ENCODE measurements around the gene ITPRID2.

The ITPRID2 gene
- 51.9 to 60.0 (median 57.1) reads per million in 3 experiments for total RNA-seq

DNA sequence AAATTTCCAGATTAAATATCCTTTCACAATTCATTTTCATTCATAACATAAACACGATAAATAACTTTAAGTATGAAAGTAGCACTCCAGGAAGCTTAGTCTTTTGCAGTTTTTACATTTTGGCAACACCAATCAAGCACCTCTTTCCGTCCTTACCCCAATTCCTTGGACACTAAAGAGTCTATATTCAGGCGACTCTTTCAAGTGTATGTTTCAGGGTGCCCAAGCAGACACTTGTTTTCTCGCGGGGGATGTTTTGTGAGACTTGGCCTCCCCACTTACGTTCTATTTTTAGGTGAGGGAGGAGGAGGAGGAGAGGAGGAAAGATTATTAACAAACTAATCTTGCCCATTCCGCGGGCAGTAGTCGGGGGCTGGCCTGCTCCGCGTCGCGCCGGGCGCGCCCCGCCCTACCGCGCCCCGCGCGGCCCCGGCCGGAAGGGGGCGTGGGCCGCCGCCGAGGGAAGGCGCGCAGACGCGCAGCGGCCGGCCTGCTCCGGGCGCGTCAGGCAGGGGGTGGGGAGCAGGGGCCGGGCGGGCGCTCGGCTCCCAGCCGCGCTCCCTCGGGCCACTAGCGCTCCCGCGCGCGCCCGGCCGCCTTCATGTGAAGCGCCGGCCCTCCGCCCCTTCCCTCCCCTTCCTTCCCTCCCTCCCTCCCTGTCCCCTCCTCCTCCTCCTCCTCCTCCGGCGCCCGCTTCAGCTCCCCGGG lies at the start of gene ITPRID2:
TSS of gene ITPRID2 (plus strand) at position 473 of the 708 bp plus-strand sequence. CDS start 337 bp downstream, outside the sequence.
- peak; percentile 57 for DNase-seq

DNA sequence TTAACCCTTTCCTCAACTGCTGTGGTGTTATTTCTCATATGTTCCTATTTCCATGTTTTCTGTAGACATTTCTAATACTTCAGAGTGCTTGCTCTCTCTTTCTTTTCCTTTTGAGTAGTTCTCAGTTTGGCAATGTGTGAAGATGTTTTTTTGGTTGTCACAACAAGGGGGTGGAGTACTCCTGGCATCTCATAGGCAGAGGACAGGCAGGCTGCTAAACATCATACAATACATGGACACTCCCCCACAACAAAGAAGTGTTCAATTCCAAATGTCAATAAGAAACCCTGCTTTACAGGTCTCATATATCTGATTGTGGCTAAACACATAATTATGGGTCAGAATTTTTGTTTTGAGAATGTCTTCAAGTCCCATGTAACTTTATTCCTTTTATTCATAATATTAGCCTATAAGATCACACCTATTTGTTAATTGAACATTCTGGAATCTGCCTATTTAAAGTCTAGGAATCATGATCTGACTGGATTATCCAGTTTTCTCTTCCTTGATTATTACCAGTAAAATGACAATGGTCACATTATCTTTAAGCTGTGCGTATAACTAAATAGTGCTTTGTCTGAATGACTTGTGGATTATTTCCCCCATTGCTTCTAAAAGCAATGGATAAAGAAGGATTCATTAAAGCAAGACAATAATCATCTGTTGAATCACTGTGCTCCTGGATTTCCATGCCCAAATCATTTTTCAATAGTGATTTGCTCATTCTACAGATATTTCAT lies 46.8 kb upstream of the ITPRID2 start:
- no peak for DNase-seq

DNA sequence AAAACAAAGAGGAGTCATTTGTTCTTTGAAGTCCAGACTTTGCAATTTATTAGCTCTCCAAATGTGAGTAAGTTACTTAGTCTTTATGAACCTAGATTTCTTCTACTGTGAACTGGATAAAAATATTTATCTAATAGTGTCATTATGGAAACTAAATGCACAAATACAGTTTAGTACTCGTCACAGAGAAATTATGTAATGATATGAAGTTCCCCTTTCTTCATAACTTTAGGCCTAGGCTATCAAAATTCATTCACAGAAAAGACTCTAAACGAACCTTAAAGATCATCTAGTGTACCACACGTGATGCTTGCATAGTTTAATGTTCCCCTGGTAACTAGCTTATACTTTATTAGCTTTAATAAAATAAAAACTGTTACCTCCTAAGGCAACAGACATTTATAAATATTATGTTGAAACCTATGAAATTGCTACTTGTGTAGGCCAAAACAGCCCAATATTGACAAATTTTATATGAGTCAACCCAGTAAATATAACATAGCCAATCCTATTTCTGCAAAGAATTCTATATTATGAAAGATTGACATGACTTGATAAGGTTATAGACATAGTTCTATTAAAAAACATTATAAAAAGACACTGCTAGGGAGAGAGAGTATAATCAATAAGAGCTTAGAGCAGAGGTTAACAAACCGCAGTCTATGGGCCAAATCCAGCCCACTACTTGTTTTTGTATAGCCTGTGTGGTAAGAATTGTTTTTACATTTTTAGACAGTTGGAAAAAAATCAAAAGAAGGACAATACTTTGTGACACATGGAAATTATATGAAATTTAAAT lies 44.9 kb upstream of the ITPRID2 start:
- DNase-seq: no peak

DNA sequence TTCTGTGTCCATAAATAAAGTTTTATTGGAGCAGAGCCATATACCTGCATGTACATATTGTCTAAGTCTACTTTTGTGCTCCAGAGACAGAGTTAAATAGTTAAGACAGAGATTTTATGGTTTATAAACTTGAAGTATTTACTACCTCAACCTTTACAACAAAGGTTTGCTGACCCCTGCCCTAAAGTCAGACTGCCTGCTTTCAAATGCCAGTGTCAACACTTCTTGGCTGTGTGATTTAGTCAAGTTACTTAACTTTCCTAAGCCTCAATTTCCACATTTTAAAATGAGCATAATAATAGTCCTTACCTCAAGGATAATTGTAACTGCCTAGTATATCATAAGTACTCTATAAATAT lies 44.4 kb upstream of the ITPRID2 start:
- DNase-seq: no peak

DNA sequence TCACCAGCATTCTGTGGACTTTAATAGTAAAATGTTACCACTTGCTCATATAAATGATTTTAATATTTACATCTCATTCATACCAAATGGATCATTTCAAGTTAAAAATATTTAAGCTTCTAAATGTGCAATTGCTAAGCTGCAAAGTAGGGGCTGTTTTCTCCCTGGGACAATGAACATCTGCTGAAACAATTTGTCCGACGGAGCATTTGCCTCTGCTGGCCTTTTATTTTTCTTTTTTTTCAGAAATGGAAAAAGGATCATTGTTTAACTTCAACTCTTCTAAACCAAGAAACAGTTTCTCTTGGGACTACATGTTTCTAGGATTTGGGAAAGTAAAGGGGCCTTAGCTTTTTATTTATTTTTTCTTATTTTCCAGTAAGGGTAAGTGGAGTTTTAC lies 43.8 kb upstream of the ITPRID2 start:
- no peak for DNase-seq

DNA sequence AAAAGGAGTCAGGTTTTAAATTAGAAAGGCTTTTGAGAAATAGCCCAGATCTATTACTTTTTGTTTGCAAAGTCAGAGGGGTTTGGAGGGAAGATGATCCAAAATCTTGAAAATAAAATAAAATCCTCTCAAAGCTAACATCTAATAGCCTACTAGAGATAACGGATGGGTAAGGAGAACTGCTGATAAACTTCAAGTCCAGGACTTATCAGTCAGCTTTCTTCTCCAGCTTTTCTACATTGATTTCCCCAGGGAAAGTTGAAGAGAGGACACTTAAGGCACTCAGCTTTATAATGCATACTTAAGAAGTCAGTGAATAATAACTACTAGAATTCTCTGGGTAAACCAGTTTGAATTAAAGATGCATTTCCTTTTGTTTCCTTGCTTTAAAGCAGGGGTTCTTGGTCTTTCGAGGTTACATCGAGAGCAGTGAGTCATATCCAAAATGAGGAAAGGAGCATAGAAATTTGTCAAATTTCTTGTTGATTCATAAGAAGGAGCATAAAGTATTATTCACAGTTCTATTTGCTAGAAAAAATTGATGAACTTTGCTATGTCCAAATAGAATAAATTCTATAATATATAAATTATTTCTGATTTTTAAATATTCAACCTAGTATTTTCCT lies 43.2 kb upstream of the ITPRID2 start:
- DNase-seq: no peak

DNA sequence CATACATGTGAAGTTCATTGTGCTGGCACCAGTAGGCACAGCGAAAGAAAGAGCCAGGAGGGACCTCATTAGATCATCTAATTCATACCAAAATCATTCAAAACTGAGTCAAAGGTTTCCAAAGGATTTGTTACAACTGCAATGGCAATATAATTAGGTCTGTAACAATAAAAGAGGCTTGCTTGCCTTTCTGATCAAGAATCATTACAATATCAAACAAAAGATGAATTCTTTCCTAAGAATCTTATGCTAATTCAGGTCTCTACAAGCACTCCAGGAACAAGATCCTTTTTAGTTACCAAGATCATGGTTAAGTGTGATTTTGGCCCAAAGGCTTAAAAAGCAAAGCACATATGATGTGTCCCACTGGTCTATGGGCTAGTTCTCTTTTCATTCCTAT lies 41.9 kb upstream of the ITPRID2 start:
- DNase-seq: no peak

DNA sequence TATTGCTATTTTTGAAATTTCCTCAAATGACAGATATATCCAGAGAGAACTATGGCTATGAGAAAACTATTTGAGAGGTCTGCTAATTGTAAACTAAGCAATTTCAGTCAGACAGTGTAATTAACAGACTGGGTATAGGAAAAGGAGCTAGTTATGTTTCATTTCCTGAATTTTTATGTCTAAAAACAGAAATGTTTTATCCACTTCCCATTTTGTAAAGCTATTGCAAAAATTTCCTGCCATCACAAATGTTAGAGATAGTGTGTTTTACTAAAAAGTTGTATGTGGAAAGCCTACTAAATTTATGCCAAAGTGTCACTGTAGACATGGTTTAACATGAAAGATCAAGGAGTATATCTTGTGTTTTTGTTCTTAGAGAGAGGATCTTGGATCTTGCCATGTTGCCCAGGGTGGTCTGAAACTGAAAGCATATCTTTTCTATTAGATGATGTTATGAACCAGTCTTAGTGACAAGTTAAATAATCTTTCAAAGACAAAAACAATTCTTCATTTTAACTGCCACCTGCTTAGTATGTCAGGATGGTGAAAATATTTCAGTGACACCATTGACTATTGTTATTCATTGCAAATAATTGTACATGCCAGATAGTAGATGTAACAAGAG lies 40.5 kb upstream of the ITPRID2 start:
- DNase-seq: no peak

DNA sequence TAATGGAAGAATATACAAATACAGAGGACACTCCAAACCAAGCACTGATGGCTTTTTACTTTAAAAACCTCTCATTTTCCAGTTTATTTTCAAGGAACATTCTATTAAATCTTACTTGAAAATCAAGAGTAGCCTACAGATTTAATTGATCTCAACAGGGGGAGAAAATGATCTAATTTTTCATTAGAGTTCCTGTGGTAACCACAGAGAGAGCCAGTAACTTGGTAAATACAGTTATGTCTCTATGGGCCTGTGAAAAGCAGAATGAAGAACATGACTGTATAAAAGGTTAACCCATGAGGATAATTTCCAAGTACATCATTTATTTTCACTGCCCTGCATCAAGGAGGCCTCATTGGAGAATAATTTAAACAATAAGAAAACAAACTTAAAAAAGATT lies 39.8 kb upstream of the ITPRID2 start:
- no peak for DNase-seq

DNA sequence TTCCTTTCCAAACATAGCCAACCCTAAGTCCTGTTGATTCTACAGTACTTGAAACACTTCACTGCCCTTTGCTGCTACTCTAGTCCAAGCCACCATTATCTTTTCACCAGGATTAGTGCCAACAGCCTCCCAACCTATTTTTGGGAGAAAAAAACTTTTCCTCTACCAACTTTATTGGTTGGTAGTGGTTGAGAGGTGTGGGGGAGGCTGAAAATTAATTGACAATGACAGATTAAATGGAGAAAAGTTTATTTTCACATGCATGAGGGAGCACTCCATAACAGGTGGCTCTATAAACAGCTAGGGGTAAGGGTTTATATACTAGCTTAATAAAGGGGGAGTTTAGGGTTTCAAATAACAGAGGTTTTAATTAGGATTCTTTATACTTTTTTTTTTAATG lies 37.8 kb upstream of the ITPRID2 start:
- DNase-seq: no peak

DNA sequence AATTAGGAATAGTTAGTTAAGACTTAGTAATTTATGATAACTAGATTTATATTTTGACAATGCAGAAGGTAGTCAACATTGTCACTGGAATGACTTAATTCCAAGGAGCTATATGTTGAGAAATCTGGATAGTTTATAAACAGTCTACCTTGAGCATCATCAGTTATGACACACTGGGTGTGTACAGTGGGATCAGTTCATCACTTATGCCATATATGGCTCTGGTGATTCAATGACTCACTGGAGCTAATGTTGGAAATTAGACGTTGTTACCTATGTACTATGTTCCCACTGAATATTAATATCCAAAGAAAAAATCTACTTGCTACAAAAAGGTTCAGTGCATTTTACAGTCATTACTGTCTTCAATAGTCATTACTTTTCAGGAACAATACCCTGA lies 34.0 kb upstream of the ITPRID2 start:
- DNase-seq: no peak

DNA sequence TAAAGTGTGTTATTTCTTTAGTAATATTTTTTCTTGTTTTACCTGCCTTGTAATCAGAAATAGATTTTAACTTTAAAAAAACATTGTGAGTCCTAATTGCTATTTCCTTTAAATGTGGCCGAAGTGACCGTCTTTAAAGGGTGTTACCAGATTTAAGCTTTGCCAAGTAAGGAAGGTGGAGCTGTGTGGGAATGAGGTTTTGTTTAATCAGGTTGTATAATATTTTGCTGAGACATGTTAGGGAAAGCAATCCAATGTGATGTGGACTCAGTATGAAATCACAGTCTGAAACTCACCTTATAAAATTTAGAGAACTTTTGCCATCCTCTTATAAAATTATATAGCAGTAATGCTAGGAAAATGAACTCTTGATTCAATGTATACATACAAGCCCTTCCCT lies 32.9 kb upstream of the ITPRID2 start:
- no peak for DNase-seq

DNA sequence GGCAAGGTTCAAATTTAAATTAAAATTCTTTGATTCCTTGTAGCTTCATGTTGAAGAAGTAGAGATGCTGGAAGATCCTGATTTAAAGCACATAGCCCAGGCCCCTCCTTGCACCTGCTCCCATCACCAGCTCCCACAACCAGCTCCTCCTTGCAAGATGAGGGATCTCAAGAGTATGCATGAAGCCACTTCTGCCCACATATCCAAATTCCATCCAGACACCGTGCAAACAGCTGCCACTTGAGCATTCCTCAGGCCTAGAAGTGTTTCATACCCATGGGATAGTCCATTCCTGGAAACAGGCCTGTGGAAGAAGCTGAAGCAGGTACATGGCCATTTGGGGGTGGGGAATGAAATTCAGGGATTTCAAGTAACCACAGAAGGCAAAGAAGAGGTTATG lies 32.4 kb upstream of the ITPRID2 start:
- DNase-seq: no peak

DNA sequence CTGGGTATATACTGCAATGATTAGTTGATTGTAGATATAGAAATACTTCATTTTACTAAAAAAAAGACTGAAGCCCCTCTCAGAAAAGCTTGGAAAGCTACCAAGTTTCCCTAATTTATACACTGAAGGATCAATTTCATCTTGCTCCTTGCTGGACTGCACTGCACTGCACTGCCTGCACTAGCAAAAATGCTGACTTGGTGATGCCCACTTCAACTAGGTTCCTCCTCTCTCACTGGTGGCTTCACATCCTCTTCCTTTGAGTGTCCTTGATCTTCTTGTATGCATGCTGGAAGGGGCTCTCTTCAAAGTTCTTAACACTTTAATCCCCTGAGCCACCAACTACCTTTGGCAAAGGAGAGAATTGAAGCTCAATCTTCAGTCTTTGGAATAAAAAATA lies 31.7 kb upstream of the ITPRID2 start:
- no peak for DNase-seq

DNA sequence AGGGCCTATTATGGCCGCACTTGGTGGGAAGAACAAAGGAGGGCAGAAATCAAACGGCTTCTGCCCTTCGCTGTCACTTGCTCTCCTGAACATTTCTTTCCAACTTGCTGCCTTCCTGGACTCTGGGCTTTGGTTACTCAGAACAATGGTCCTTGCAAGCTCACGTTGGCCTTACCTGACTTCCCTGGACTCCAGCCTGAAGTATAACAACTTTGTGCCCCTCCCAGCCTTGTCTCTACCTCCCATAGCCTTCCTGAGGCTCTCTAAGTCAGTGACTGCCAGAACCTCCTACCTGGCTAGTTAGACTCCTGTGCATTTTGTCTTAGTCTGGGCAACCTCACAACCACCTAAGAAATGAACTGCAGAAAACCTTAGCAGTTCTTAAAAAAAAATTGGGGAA lies 30.2 kb upstream of the ITPRID2 start:
- DNase-seq: no peak

DNA sequence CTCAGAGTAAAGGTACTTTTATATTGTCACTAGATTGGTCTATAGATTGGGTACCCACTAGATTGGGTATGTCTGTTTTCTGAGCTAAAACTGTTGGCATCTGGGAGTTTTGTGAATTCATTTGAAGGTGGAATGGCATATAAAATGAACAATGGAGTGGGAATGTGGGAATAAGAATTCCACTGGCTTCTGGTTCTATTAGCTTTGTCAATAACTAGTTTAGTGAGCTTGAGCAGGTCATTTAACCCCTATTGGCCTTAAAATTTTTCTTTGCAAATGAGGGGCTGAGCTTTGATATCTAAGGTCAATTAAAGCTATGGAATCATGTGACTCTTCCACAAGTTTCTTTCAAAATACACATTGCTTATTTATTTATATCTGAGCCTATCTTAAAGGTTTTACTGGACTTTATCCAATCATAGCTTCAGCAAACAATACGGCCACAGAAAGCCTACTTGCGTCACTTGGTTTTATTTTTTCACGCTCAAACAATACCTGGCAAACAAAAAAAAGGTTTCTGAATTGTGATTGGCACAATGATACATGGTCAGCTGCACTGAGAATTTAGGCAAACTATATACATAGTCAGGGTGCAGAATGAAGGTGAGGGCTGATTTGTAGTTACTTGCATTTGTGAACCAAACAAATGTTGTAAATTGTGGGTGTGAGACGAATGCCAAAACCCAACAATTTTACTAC lies 28.8 kb upstream of the ITPRID2 start:
- DNase-seq: no peak

DNA sequence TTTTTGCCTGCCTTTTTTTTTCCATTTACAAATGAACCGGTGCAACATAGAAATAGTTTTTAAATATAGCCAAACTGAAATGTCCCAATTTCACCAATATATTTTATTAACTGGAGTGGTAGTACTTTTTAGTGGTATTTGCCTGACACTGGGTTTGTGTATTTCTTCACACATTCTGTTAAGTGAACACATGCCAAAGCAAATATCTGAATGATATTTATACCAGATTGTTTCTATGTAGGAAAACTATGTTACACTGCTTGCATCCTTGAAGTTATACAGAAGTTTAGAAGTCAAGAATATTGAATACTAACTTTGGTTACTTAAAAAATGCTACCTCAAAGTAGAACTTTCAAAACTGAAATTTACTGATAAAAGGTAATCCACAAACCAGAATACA lies 19.4 kb upstream of the ITPRID2 start:
- no peak for DNase-seq

DNA sequence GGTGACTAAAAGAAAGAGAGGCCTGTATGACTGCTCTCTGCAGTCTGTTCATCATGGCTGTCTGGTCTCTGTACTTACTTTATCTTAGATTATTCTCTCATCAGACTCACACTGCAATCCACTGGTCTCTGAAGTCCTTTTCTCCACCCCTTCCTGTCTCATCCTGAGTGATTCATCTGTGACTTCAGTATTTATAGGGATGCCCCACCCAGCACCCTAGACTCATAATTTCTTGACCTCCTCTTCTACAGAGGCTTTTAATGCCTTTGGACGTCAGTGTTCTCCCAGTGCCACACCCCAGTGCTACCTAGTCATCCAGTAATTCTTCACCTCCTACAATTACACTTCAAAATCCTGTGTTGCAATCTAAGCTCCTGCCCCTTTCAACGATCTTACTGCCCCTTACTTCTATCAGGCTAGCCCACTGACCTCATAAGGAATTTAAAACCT lies 14.9 kb upstream of the ITPRID2 start:
- no peak for DNase-seq

DNA sequence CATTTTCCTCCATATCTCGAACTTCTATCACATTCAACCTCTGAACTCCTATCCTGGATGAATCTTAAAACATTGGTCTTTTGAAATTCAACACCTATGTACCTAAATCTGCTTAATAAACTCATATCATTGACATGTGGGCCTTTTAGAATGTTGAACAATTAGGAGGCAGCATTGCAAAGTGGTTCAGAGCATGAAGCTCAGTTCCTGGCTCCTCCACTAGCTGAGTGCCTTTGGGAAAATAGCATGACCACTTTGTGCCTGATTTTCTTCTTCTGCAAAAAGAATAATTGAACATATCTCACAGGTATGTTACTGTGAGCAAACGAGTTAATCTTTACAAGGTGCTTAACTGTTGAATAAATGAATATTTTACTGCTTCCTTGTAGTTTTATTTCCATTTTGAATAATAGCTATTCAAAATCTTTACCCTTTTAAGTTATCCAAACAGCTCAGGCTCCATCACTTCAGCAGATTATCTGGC lies 14.3 kb upstream of the ITPRID2 start:
- DNase-seq: no peak

DNA sequence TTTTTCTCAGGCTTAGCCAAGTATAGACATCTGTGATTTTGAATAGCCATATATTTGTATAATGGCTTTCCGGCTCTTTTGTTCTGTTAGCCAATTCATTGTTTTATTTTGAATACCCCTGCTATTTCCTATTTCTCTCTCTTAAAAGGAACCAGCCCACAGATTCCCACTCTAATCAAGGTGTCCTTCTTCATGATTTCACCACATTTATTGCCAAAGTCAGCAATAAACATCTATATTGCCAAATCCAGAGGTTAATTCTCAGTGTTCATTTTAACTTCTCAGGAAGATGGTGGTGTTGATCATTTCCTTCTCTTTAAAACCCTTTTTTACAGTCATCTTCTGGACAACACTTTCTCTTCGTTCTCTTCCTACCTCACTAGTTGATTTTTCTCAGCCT lies 13.1 kb upstream of the ITPRID2 start:
- DNase-seq: no peak

DNA sequence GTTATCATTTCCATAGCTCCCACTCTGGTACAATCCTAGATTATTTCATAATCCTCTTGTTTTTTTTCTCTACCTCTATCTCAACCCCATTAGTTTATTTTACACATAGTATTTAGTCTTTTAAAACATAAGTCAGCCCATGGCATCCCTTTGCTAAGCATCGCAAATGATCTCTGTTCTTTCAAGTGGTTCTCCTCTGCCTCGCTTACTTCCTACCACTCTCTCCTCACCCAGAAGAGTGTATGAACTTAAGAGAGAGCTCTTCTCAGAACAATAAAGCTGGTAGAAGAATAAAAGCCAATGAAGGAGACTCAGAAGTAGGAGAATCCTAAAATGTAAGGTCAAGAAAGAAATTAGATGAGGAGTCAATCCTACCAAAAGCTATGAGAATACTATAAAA lies 12.2 kb upstream of the ITPRID2 start:
- DNase-seq: no peak
